Measurements from ENCODE around the gene CNTROB.

CNTROB gene

GRCh38 chr17:7931709-7932482 lies at the start of gene CNTROB, which contains the start of gene TRAPPC1:
TSS of gene CNTROB (plus strand) at chr17:7932206. CDS start at chr17:7933080, 874 bp downstream.
TSS of gene TRAPPC1 (minus strand) at chr17:7931946. CDS start at chr17:7931829, 117 bp downstream.
- DNase-seq (ENCODE audit: low read depth, low spot score): peak; percentile 98

- DNase-seq (ENCODE audit: low read depth, low spot score): no peak
Observed at GRCh38 chr17:7882629-7883028, 49.4 kb upstream of the CNTROB start.

GRCh38 chr17:7883781-7884386 lies 48.1 kb upstream of the CNTROB start:
- no peak for DNase-seq (ENCODE audit: low read depth, low spot score)

GRCh38 chr17:7884581-7885366 lies 47.2 kb upstream of the CNTROB start:
- no peak for DNase-seq (ENCODE audit: low read depth, low spot score)

- DNase-seq (ENCODE audit: low read depth, low spot score): peak; percentile 77
Observed at GRCh38 chr17:7885367-7886226, 46.4 kb upstream of the CNTROB start.

GRCh38 chr17:7886227-7887037 lies 45.6 kb upstream of the CNTROB start:
- peak; percentile 69 for DNase-seq (ENCODE audit: low read depth, low spot score)

GRCh38 chr17:7887038-7887481 lies 44.9 kb upstream of the CNTROB start:
- DNase-seq (ENCODE audit: low read depth, low spot score): peak; percentile 11

GRCh38 chr17:7887482-7888183 lies 44.4 kb upstream of the CNTROB start:
- peak; percentile 80 for DNase-seq (ENCODE audit: low read depth, low spot score)

GRCh38 chr17:7888184-7888920 lies 43.7 kb upstream of the CNTROB start, which contains the start of gene CHD3:
TSS of gene CHD3 (plus strand) at chr17:7888789. CDS start at chr17:7889001, 212 bp downstream.
- DNase-seq (ENCODE audit: low read depth, low spot score): peak; percentile 86

GRCh38 chr17:7889166-7889955 lies 42.6 kb upstream of the CNTROB start:
- peak; percentile 91 for DNase-seq (ENCODE audit: low read depth, low spot score)

GRCh38 chr17:7893187-7893880 lies 38.7 kb upstream of the CNTROB start:
- no peak for DNase-seq (ENCODE audit: low read depth, low spot score)

GRCh38 chr17:7894226-7894625 lies 37.8 kb upstream of the CNTROB start:
- no peak for DNase-seq (ENCODE audit: low read depth, low spot score)

GRCh38 chr17:7894866-7895265 lies 37.1 kb upstream of the CNTROB start:
- no peak for DNase-seq (ENCODE audit: low read depth, low spot score)

GRCh38 chr17:7897090-7897489 lies 34.9 kb upstream of the CNTROB start:
- DNase-seq (ENCODE audit: low read depth, low spot score): no peak

- DNase-seq (ENCODE audit: low read depth, low spot score): no peak
Observed at GRCh38 chr17:7897773-7898172, 34.2 kb upstream of the CNTROB start.

GRCh38 chr17:7903154-7904103 lies 28.6 kb upstream of the CNTROB start:
- DNase-seq (ENCODE audit: low read depth, low spot score): peak; percentile 75
